GM12878 (cell line): ENCODE results near the gene GNG3. TPM values are rescaled to one million over a fixed set of nuclear protein-coding genes. Genes with fewer than 3 reads are reported as not detected.

Experiments used
- ATAC-seq: fragments of 200-7000 bp; cut with Tn5 transposase; 3 replicates; pipeline ENCODE4 v1.9.1; 2020; ENCODE audit warnings: mild to moderate bottlenecking, moderate library complexity
- BruUV-seq: library from RNA; stranded (reverse); fragments of 400-500 nt; replicated peaks from 2 replicates; lab custom pipeline; 2021; lab: Mats Ljungman, UMichigan
- CTCF ChIA-PET: fragments of 300-600 bp; sonication (Branson Sonifier 250); formaldehyde crosslinking; extraction: SDS; loops from one replicate; lab custom pipeline; 2021; ENCODE audit warnings: inconsistent platforms; lab: Yijun Ruan, JAX
- POLR2A ChIA-PET: fragments of 350-600 bp; formaldehyde crosslinking; extraction: SDS; loops from one replicate; lab custom pipeline; 2021; ENCODE audit warnings: inconsistent platforms; lab: Charles Lee
- RAD21 ChIA-PET: fragments of 300-600 bp; sonication (Branson Sonifier 250); formaldehyde crosslinking; loops from one replicate; lab custom pipeline; 2023; ENCODE audit warnings: antibody characterized with exemption; ENCODE audit not compliant: unreplicated experiment; lab: Charles Lee
- SMC1A ChIA-PET: fragments of 300-600 bp; sonication (Branson Sonifier 250); formaldehyde crosslinking; loops from one replicate; lab custom pipeline; 2023; ENCODE audit not compliant: unreplicated experiment, uncharacterized antibody; lab: Charles Lee
- DNase-seq: peaks from one replicate; pipeline ENCODE4 v3.0.0-alpha.2; 2011; ENCODE audit warnings: low read depth, low spot score
- FAIRE-seq: peaks from 3 replicates; lab custom pipeline; 2011; peaks lifted over from hg19 to GRCh38; lab: Jason Lieb, UNC
- H2AFZ ChIP-seq: 2 replicates; pipeline ENCODE4 v1.6.0; 2011; ENCODE audit warnings: low read depth, low read length, control low read depth; ENCODE audit not compliant: control insufficient read depth
- H3K27ac ChIP-seq: 2 replicates; pipeline ENCODE4 v1.5.1; 2011; ENCODE audit warnings: control low read depth; ENCODE audit not compliant: control insufficient read depth, insufficient read depth
- H3K27me3 ChIP-seq, 2 experiments: replicated peaks in 1 of 2; 2 replicates each; pipeline versions ENCODE4 v1.6.0 to v1.6.1; 2011; ENCODE audit warnings: low read length in 1 of 2; ENCODE audit not compliant: control insufficient read depth in 2 of 2, insufficient read depth in 2 of 2
- H3K36me3 ChIP-seq, 2 experiments: 2 replicates each; pipeline ENCODE4 v1.5.1; 2011; ENCODE audit warnings: low read length in 1 of 2; ENCODE audit not compliant: control insufficient read depth in 2 of 2, insufficient read depth in 2 of 2
- H3K4me1 ChIP-seq: 2 replicates; pipeline ENCODE4 v1.6.1; 2011; ENCODE audit warnings: mild to moderate bottlenecking, low read length, moderate library complexity, mixed read lengths; ENCODE audit not compliant: control insufficient read depth, insufficient read depth
- H3K4me2 ChIP-seq: 2 replicates; pipeline ENCODE4 v1.6.0; 2011; ENCODE audit warnings: control low read depth; ENCODE audit not compliant: control insufficient read depth, insufficient read depth
- H3K4me3 ChIP-seq: fragments of 200-600 bp; sonication (generic); 2 replicates; pipeline ENCODE4 v1.5.1; 2016
- H3K79me2 ChIP-seq: 2 replicates; pipeline ENCODE4 v1.6.0; 2011; ENCODE audit warnings: low read length; ENCODE audit not compliant: control insufficient read depth, insufficient read depth
- H3K9ac ChIP-seq: 2 replicates; pipeline ENCODE4 v1.8.0; 2011; ENCODE audit warnings: low read length, control low read depth, mixed read lengths; ENCODE audit not compliant: control insufficient read depth, insufficient read depth
- H3K9me3 ChIP-seq: replicated peaks from 3 replicates; pipeline ENCODE4 v1.5.1; 2011; ENCODE audit warnings: mild to moderate bottlenecking, low read length; ENCODE audit not compliant: control insufficient read depth, insufficient read depth
- H4K20me1 ChIP-seq: 2 replicates; pipeline ENCODE4 v1.6.0; 2011; ENCODE audit not compliant: control insufficient read depth, insufficient read depth
- ATF7 ChIP-seq: fragments of 450-650 bp; IDR thresholded peaks from 2 replicates; pipeline ENCODE4 v1.6.1; 2016; ENCODE audit warnings: low read depth, mild to moderate bottlenecking
- BCLAF1 ChIP-seq: fragments of 450-650 bp; IDR thresholded peaks from 2 replicates; pipeline ENCODE4 v1.6.1; 2017; ENCODE audit warnings: antibody characterized with exemption, mild to moderate bottlenecking, moderate library complexity
- HDAC2 ChIP-seq: fragments of 200-600 bp; sonication (generic); IDR thresholded peaks from 2 replicates; pipeline ENCODE4 v1.6.1; 2017
- JUND ChIP-seq: IDR thresholded peaks from 2 replicates; pipeline ENCODE4 v1.6.1; 2012; ENCODE audit warnings: low read depth, mild to moderate bottlenecking, low read length, improper control_type of control experiment, moderate library complexity
- MYB ChIP-seq: fragments of 150-350 bp; IDR thresholded peaks from 2 replicates; pipeline ENCODE4 v1.6.1; 2014; ENCODE audit warnings: mild to moderate bottlenecking, low read depth, low read length, borderline replicate concordance
- SIN3A ChIP-seq: IDR thresholded peaks from 2 replicates; pipeline ENCODE4 v1.6.1; 2012; ENCODE audit warnings: low read depth, low read length, improper control_type of control experiment
- ZNF622 ChIP-seq: fragments of 450-650 bp; IDR thresholded peaks from 2 replicates; pipeline ENCODE4 v1.6.1; 2017; ENCODE audit warnings: mild to moderate bottlenecking, inconsistent platforms
- WGBS: methylation state at CpG from one replicate; pipeline ENCODE4 v1.1.6; 2016; ENCODE audit warnings: low lambda C conversion rate; ENCODE audit not compliant: insufficient replicate concordance, insufficient coverage; ENCODE audit errors: missing lambda C conversion rate; 5-methylcytosine and 5-hydroxymethylcytosine counted together
- in situ Hi-C: fragments of 300-500 bp; cut with MboI; formaldehyde crosslinking; loops from 9 replicates; pipeline ENCODE4 v1.14.3; 2018; ENCODE audit warnings: mixed read lengths
- intact Hi-C: fragments of 100-400 bp; cut with micrococcal nuclease; formaldehyde crosslinking; loops from one replicate; pipeline ENCODE4 v1.14.2; 2022; ENCODE audit not compliant: unreplicated experiment
- polyA plus RNA-seq, 11 experiments: library from polyadenylated mRNA; depleted of rRNA in 4 of 11; unstranded in 6 of 11; stranded (reverse) in 5 of 11; fragments of >200 nt; fragmentation: Nextera tagmentation in 4 of 11; fragmentation: Illumina TruSeq in 1 of 11; extraction: Ambion mirVana in 4 of 11; extraction: Trizol in 1 of 11; gene quantifications; 1 replicate in 1 of 11; 2 replicates in 10 of 11; pipeline versions ENCODE4 v1.2.1 to v1.2.3, GENCODE V29; 2011 to 2016; ENCODE audit warnings: inconsistent platforms in 2 of 11, missing spikeins in 2 of 11, low read depth in 1 of 11
- total RNA-seq, 4 experiments: library from RNA; depleted of rRNA in 3 of 4; stranded (reverse); fragments of >200 nt in 3 of 4; fragmentation: Illumina TruSeq in 1 of 4; extraction: Trizol in 1 of 4; gene quantifications; 2 replicates each; pipeline versions ENCODE4 v1.2.1 to v1.2.3, GENCODE V29; 2013 to 2021

The GNG3 gene
- total and polyA plus RNA-seq, 10 of the 15 experiments (the other 5 are each of a cell fraction or from before 2014, with no cell fraction given): 0.27 to 0.83 (median 0.57) TPM; not detected in 5

GRCh38 chr11:62712276-62712812, 4.9 kb downstream of the GNG3 start:
- Histone ChIP-seq H3K27me3 (no peaks in the 10 kb centered on the region), H3K4me2 (no peak overlapping the region), H3K4me3 (no peak overlapping the region), H3K27ac (no peak overlapping the region), H3K9ac (no peak overlapping the region), H4K20me1 (no peaks in the 10 kb centered on the region)
- DNase-seq (no peak), FAIRE-seq (no peak)
- BruUV-seq: no TSS peak
- intact Hi-C loops: no loop called here
- ChIA-PET RAD21 (no interaction called here), SMC1A (interaction anchor here (5.3 kb wide), 1 partner anchor 16 kb away, joined by 26 read pairs; the partner anchor contains the start of genes HNRNPUL2 and TTC9C)
- TF ChIP-seq BCLAF1: no peak
- no peak for TF ChIP-seq JUND
- TF ChIP-seq HDAC2: no peak
- no peak for TF ChIP-seq MYB
- no peak for TF ChIP-seq ATF7
- no peak for TF ChIP-seq SIN3A
- no peak for TF ChIP-seq ZNF622
- TF ChIP-seq, all 136 proteins: peak for 0
- H3K79me2 ChIP-seq: no peaks in the 10 kb centered on the region
- ATAC-seq: no peak
- ChIA-PET POLR2A (interaction anchor here (5.5 kb wide), 1 partner anchor 14 kb away, joined by 40 read pairs; the partner anchor contains the start of genes HNRNPUL2 and TTC9C), CTCF (interaction anchor here (1.1 kb wide), 1 partner anchor 91 kb away, joined by 3 read pairs; no protein-coding TSS in a partner anchor)
- H3K9me3 ChIP-seq: no peaks in the 10 kb centered on the region
- H3K4me1 ChIP-seq: peaks cover 32% of the 10 kb centered on the region
- H2AFZ ChIP-seq: no peak overlapping the region
- in situ Hi-C loops: no loop called here
- WGBS: 62% methylated on average over 6 of the region's 6 CpGs
- peaks cover 34 to 35% of the 10 kb centered on the region in 2 experiments for H3K36me3 ChIP-seq
